Kidney epithelial cell (primary cell): ENCODE measurements around the gene STN1. TPM values are rescaled to one million over a fixed set of nuclear protein-coding genes. Genes with fewer than 3 reads are reported as not detected.

Experiments used
- DNase-seq: peaks from one replicate; pipeline ENCODE4 v3.0.0-alpha.2; 2010; ENCODE audit warnings: low read depth
- H3K27me3 ChIP-seq: 2 replicates; pipeline ENCODE4 v1.6.0; 2011; ENCODE audit warnings: low read length; ENCODE audit not compliant: control insufficient read depth, insufficient read depth
- H3K36me3 ChIP-seq: 2 replicates; pipeline ENCODE4 v1.5.1; 2011; ENCODE audit warnings: low read length; ENCODE audit not compliant: control insufficient read depth, insufficient read depth
- H3K4me3 ChIP-seq: 2 replicates; pipeline ENCODE4 v1.5.1; 2011; ENCODE audit warnings: low read depth, mild to moderate bottlenecking, control low read depth, low read length
- total RNA-seq: library from RNA; depleted of rRNA; stranded (reverse); fragments of >200 nt; gene quantifications from 2 replicates; pipeline ENCODE4 v1.2.3, GENCODE V29; 2015
- TF ChIP-seq, protein P1 (sequence below): IDR thresholded peaks from 2 replicates; pipeline ENCODE4 v1.5.1; 2011; ENCODE audit warnings: mild to moderate bottlenecking, moderate library complexity, low read length, control low read depth, inconsistent platforms; ENCODE audit not compliant: insufficient read depth, poor library complexity, severe bottlenecking

STN1 gene
- total RNA-seq, 1 donor from 2014 or later = 25.1 TPM

DNA sequence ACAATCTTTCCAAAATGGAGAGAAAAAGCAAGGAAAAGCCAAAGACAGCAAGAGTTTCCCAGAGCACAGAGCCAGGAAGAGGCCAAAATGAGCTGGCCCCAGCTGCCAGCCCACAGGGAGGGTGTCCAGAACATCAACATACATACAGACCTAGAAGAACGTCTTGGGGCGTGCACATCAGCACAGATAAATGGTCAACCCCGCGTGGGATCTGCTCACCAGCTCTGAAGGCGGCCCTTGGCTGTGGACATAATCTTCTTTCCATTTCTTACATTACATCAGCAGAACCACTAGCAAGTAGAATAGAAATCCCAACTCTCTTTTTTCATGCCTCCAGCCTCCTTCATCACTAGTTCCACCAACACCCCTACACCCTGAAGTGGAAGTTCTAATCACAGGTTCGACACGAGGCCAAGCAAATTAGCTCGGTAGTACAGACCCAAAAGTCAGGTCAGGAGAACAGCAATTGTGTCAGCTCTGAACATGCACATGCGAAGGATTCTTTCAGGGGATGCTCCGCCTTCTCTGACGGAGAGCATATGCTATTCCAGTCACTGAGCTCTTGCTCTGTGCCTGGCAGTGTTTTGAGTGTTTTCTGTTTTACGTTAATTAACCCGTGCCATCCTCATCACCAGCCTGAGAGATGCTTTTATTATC is 79.0 kb downstream of the STN1 start:
- TF ChIP-seq, protein P1, sequence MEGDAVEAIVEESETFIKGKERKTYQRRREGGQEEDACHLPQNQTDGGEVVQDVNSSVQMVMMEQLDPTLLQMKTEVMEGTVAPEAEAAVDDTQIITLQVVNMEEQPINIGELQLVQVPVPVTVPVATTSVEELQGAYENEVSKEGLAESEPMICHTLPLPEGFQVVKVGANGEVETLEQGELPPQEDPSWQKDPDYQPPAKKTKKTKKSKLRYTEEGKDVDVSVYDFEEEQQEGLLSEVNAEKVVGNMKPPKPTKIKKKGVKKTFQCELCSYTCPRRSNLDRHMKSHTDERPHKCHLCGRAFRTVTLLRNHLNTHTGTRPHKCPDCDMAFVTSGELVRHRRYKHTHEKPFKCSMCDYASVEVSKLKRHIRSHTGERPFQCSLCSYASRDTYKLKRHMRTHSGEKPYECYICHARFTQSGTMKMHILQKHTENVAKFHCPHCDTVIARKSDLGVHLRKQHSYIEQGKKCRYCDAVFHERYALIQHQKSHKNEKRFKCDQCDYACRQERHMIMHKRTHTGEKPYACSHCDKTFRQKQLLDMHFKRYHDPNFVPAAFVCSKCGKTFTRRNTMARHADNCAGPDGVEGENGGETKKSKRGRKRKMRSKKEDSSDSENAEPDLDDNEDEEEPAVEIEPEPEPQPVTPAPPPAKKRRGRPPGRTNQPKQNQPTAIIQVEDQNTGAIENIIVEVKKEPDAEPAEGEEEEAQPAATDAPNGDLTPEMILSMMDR = no peak
- H3K27me3 ChIP-seq = no peaks in the 10 kb centered on the region
- no peaks in the 10 kb centered on the region for H3K36me3 ChIP-seq
- DNase-seq = no peak
- H3K4me3 ChIP-seq = no peak overlapping the region

GRCh38 chr10:103838070-103838395 is 80.0 kb downstream of the STN1 start:
- H3K36me3 ChIP-seq = no peaks in the 10 kb centered on the region
- H3K27me3 ChIP-seq = no peaks in the 10 kb centered on the region
- TF ChIP-seq, protein P1 = no peak
- DNase-seq = no peak
- H3K4me3 ChIP-seq = no peak overlapping the region

DNA sequence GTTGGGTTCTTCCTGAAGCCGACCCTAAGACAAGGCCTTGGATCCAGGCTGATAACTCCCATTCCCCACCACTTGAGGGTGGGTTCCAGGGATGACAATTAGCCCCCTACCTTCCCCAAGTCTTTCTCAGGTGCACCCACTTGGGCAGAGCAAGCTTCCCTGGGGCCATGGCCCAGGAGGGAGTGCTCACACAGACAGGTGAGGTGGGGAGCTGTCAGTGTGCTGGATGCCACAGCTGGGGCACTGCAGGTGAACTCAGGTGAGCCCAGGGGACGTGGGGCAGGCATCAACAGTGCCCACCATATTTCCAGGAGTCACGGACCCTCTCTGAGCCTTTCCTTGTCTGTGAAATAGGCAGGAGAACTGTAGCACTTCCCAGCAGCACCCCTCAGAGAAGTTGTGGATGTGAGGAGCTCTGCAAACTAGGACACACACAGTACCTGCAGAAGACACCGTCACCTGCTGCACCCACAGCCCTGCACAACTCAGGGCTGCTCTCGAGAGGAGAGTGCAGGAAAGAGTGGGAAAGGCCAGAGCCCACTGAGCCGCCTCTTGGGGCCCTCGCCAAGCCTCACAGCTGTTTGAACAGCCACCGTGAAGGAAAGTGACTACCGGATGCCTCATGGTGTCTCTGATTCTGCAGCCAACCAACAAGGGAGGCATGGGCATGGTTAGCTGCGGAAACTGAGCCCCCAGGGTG is 80.5 kb downstream of the STN1 start:
- Histone ChIP-seq H3K4me3 (no peak overlapping the region), H3K27me3 (no peaks in the 10 kb centered on the region), H3K36me3 (no peaks in the 10 kb centered on the region)
- TF ChIP-seq, protein P1 = no peak
- no peak for DNase-seq

DNA sequence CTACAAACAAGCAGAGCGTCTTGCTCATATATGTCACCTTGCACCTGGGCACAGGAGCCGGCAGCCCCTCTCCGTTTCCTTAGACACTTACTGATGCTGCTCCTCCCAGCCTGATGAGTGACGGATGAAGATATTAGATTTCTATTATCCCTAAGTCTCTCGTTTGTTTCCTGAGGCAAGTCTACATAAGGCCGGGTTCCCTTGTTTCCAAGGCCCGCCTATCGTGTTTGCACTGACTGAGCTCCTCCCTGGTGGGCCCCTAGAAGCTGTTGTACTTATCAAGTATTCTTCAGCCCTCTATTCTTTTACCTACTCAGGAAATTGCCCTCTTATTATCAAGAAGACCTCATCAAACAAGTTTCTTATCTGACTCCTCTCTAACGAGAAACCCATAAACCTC is 81.1 kb downstream of the STN1 start:
- TF ChIP-seq, protein P1 = no peak
- Histone ChIP-seq H3K4me3 (no peak overlapping the region), H3K36me3 (no peaks in the 10 kb centered on the region)

GRCh38 chr10:103836273-103836672 is 81.7 kb downstream of the STN1 start:
- Histone ChIP-seq H3K4me3 (no peak overlapping the region), H3K36me3 (no peaks in the 10 kb centered on the region), H3K27me3 (no peaks in the 10 kb centered on the region)
- no peak for DNase-seq
- TF ChIP-seq, protein P1 = no peak

More for the DNA sequence above, 81.1 kb downstream of the STN1 start:
- no peak for DNase-seq
- no peaks in the 10 kb centered on the region for H3K27me3 ChIP-seq
